ENCODE measurements around the gene CEACAM20.

- TF ChIP-seq, protein P1, sequence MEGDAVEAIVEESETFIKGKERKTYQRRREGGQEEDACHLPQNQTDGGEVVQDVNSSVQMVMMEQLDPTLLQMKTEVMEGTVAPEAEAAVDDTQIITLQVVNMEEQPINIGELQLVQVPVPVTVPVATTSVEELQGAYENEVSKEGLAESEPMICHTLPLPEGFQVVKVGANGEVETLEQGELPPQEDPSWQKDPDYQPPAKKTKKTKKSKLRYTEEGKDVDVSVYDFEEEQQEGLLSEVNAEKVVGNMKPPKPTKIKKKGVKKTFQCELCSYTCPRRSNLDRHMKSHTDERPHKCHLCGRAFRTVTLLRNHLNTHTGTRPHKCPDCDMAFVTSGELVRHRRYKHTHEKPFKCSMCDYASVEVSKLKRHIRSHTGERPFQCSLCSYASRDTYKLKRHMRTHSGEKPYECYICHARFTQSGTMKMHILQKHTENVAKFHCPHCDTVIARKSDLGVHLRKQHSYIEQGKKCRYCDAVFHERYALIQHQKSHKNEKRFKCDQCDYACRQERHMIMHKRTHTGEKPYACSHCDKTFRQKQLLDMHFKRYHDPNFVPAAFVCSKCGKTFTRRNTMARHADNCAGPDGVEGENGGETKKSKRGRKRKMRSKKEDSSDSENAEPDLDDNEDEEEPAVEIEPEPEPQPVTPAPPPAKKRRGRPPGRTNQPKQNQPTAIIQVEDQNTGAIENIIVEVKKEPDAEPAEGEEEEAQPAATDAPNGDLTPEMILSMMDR (IDR thresholded peaks at IDR 0.05; ENCODE audit: poor library complexity, severe bottlenecking): no peak
- TF ChIP-seq REST (IDR thresholded peaks at IDR 0.05; ENCODE audit: borderline replicate concordance) (no peak), RAD21 (conservative IDR thresholded peaks at IDR 0.05) (no peak), TAF1 (IDR thresholded peaks at IDR 0.05; ENCODE audit: low read depth) (no peak), EP300 (conservative IDR thresholded peaks at IDR 0.05; ENCODE audit: poor library complexity, severe bottlenecking) (no peak), EZH2 (IDR thresholded peaks at IDR 0.05; ENCODE audit: borderline replicate concordance, insufficient read depth, low read length, poor library complexity, severe bottlenecking) (no peak), MXI1 (conservative IDR thresholded peaks at IDR 0.05; ENCODE audit: poor library complexity, severe bottlenecking) (no peak), SMC3 (conservative IDR thresholded peaks at IDR 0.05; ENCODE audit: poor library complexity) (no peak)
These were observed 48.0 kb upstream of the CEACAM20 start for GRCh38 chr19:44577566-44577874.

All from neural cell (in vitro differentiated cells).